Measurements from ENCODE around the gene VSIG10L2. TPM values are rescaled to one million over a fixed set of nuclear protein-coding genes. Genes with fewer than 3 reads are reported as not detected.

Gene VSIG10L2
- total RNA-seq, 2 donors from 2014 or later = not detected

GRCh38 chr11:125943661-125944349 is 2.0 kb upstream of the VSIG10L2 start:
- intact Hi-C loops (cut with DNase I, micrococcal nuclease) = no loop called here
- no peak for DNase-seq

GRCh38 chr11:125944350-125945010 is 1.4 kb upstream of the VSIG10L2 start:
- ATAC-seq (no peak), DNase-seq (no peak)
- intact Hi-C loops (cut with DNase I, micrococcal nuclease) = no loop called here

More at GRCh38 chr11:125943661-125944349, 2.0 kb upstream of the VSIG10L2 start:
- no peak for ATAC-seq

DNA sequence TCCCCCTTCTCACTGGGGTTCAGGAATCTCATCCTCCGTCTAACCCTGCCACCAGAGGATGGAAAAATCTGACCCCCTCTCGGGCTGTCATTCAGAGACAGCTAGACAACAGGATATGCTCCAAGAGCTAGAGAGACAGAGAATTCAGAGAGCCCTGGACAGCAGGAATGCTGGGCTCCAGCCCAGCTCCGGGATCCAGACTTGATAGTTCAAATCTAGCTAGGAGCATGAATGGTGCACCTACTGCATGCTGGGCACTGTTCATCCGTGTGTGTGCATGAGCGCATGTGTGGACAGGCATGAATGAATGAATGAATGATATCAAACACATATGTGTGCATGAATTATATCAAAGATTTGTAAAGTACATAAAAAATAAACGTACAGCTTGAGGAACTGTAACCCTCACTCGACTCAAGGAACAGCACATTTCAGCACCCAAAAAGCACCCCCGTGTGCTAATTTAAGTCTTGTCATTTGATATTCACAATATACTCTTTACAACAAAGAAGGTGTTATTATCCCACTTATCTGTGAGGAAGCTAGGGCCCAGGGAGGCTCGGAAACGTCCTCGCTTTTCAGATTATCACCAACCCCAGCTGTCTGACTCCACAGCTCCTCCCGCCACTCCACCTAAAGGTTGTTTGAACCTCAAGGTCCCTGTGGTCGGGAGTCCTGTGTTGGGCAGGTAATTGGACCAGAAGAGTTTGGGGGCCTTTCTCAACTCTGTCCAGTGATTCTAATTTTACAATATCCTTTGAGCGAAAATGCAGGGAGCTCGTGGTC is 640 bp upstream of the VSIG10L2 start:
- intact Hi-C loops (cut with DNase I, micrococcal nuclease) = no loop called here
- no peak for DNase-seq
- ATAC-seq = no peak

DNA sequence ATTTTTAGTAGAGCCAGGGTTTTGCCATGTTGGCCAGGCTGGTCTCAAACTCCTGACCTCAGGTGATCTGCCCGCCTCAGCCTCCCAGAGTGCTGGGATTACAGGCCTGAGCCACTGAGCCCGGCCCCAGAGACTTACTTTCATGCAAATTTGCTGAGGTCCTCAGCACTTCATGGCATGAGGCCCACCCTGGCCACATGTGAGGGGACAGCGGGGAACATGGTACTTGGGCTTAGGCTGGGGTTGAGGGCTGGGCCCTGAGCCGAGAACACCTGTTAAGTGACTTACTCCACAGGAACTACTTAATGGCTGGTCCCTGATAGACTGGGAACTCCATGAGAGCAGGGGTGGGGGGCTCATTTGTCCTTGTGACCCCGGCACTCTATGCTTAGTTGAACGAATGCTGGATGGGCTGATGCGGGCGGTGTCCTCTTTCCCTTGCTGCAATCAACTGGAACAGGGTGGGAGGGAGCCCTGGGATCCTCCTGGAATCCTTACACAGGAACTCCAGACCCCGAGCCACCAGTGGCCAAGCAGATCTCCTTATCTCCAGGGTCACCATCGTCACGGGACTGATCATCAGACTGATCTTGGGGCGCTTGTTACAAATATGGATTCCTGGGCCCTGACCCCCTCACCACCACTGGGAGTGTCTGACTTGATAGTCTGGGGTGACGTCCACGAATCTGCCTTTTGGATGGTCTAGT is 1.0 kb downstream of the VSIG10L2 start:
- no peak for ATAC-seq
- DNase-seq = no peak
- intact Hi-C loops (cut with DNase I, micrococcal nuclease) = no loop called here

- DNase-seq (no peak), ATAC-seq (no peak)
- intact Hi-C loops (cut with DNase I, micrococcal nuclease) = no loop called here
Observed at GRCh38 chr11:125947419-125948277, 1.8 kb downstream of the VSIG10L2 start.

DNA sequence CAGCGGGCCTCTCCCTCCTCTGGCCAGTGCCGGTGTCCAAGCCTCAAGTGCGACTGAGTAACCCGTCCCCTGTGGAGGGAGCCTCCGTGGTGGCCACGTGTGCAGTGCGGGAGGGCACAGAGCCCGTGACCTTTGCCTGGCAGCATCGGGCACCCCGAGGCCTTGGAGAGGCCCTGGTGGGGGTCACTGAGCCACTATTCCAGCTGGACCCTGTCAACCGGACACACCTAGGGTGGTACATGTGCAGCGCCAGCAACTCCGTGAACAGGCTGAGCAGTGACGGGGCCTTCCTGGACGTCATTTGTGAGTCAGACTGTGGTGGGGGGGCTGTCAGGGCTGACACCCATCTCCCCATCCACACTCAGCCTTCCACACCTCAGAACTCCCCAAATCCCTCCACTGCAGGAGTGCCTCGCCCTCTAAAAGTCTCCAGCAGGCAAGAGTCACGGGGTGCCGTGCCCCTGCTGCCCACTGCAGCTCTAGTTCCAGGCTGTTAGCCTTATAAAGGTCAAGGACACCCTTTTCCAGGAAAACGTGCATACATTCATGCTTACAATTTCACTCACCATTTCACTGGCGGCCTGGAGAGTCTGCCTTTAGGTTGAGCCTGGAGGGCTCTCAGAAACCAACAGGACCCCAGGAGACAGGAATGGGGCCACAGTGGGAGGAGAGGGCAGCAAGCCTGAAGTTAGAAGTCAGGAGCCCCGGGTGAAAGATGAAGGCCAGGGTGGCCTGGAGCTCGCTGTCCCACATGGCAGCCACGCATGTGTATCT is 2.6 kb downstream of the VSIG10L2 start:
- no peak for DNase-seq
- no peak for ATAC-seq
- intact Hi-C loops (cut with DNase I, micrococcal nuclease) = no loop called here

GRCh38 chr11:125949271-125950177 is 3.7 kb downstream of the VSIG10L2 start:
- intact Hi-C loops (cut with DNase I, micrococcal nuclease) = no loop called here
- DNase-seq = no peak
- no peak for ATAC-seq

DNA sequence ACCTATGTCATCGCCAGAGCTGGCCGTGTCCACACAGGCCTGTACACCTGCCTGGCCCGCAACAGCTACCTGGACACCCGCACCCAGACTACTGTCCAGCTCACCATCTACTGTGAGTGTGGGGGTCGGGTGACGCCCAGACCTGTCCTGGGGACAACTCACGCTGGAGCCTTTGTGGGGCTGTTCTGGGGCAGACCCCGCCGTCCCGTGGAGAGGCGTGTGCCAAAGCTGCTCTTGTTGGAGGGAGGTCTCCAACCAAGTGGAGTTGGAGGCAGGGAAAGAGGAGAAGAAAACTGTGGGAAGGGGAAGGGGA is 4.3 kb downstream of the VSIG10L2 start:
- ATAC-seq (no peak), DNase-seq (no peak)
- intact Hi-C loops (cut with DNase I, micrococcal nuclease) = no loop called here

DNA sequence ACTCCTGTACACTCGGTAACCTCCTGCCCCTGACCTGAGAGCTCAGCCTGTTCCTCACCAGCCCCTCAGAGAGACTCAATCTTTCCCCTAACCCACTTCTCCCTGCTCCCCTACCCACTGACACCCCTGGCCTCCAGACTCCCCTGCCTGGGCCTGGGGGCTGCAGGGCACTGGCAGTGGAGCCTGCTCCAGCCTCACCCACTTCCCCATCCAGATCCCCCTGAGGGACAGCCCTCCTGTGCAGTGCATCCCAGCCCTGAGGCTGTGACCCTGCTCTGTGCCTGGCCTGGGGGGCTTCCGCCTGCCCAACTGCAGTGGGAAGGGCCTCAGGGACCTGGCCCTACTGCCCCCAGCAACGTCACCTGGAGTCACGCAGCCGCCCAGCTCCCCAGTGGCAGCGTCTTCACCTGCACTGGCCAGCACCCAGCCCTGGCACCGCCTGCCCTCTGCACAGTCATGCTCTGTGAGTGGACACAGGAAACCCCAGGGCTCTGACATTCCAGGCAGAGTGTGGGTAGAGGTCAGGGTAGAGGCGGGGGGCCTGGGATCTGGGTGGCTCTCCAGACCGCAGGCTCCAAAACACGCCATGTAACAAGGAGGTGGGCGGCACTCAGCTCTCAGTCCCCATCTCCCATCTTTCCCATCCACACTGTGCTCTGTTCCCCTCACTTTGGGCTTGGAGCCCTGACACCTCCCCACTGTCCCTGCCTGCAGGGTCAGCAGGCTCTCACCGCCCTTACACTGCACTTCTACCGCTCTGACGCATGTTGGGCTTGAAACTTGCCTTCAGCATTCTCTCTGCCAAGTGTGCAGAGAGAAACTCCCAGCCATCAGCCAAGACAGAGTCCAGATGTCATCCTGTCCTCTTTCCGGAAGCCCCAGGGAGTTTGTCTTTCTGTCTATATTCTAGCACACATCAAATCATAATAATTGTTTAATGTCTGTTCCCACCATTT is 5.1 kb downstream of the VSIG10L2 start:
- peak; percentile 22 to 62 for DNase-seq
- peak; percentile 30 for ATAC-seq
- intact Hi-C loops (cut with DNase I, micrococcal nuclease) = no loop called here

DNA sequence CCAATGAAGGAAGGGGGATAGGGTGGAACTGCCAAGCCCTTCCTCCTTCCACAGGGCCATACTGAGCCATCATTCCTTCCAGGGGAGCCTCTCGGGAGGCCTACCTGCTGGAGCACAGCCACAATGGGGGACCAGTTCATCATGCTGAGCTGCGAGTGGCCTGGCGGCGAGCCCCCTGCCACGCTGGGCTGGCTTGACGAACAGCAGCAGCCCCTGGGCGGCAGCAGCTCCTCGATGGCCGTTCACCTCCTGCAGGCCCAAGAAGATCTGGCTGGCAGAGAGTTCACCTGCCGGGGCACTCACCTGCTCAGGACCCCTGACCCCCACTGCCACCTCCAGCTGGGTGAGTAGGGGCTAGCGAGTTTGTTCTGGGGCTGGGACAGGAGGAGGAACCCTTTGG is 5.9 kb downstream of the VSIG10L2 start:
- ATAC-seq (no peak), DNase-seq (no peak)
- intact Hi-C loops (cut with DNase I, micrococcal nuclease) = no loop called here

GRCh38 chr11:125952559-125952958 is 6.7 kb downstream of the VSIG10L2 start:
- intact Hi-C loops (cut with DNase I, micrococcal nuclease) = no loop called here
- DNase-seq = no peak
- ATAC-seq = peak; percentile 17

- intact Hi-C loops (cut with DNase I, micrococcal nuclease) = no loop called here
Observed at GRCh38 chr11:125952973-125953372, 7.1 kb downstream of the VSIG10L2 start.

DNA sequence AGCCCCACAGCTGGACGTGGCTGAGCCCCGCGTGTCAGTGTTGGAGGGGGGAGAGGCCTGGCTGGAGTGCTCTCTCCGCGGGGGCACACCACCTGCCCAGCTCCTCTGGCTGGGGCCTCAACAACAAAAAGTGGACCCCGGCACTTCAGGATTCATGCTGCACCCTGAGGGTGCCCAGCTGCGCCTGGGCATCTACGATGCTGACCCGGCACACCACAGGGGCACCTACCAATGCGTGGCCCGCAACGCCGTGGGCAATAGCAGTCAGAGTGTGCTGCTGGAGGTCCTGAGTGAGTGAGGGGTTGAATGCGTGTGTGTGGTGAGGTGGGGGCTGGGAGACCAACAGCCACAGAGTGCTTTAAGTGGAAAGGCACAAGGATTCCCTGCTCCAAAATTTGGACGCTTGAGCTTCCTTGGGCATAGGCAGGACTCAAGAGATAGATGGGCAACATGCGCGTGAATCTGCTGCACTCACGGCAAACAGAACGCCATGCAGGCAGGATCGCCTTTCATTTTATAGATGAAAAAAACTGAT is 7.6 kb downstream of the VSIG10L2 start:
- no peak for DNase-seq
- intact Hi-C loops (cut with DNase I, micrococcal nuclease) = no loop called here
- no peak for ATAC-seq

More at GRCh38 chr11:125952973-125953372, 7.1 kb downstream of the VSIG10L2 start:
- ATAC-seq = peak; percentile 86
- DNase-seq = peak; percentile 39 to 58

DNA sequence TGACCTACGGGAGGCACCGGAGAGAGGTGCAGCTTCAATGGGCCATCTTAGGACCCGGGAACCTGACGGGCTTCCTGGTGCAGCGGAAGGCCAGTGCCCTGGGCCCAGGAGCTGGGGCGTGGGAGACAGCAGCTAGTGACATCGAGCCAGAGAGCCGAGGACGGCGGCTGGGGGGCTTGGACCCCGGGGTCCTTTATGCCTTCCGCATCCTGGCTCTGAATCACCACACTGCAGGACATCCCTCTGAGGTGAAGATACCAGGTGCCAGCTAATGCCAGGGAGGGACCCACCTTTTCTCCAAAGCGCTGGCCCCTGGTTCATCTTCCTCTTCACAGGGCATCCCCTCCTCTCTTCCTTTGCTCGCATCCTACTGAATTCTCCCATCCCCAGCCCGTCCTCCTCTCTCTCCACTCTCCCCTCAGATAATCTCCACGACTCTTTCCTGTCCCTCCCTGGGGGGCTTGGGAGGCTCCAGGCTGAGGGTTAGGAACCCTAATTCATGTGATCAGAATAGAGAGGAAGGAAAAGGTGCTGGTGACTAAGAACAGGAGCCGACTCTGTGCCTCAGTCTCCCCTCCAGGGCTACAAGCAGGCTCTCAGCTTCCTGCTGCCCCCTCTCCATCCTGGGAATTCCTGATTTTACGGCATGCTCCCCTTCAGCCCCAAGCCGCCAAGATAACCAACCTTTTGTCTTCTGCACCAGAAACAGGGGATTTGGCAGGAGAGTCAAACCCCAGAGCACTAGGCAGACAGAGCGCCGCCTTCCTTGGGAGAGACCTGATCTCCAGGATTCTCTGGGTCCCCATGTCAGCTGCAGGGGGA is 8.5 kb downstream of the VSIG10L2 start:
- DNase-seq (no peak), ATAC-seq (no peak)
- intact Hi-C loops (cut with DNase I, micrococcal nuclease) = no loop called here

Measured in left colon (tissue), 2 donors.